ENCODE data around the gene ADAMTSL3.
"Not testable (repeated sequence)": the region's sequence is repeated elsewhere in the genome, so short reads cannot be mapped to it uniquely, and the experiment has no call there.

The ADAMTSL3 gene

DNA sequence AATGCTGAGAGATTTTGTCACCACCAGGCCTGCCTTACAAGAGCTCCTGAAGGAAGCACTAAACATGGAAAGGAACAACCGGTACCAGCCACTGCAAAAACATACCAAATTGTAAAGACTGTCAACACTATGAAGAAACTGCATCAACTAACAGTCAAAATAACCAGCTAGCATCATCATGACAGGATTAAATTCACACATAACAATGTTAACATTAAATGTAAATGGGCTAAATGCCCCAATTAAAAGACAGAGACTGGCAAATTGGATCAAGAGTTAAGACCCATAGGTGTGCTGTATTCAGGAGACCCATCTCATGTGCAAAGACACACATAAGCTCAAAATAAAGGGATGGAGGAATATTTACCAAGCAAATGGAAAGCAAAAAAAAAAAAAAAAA lies 311.0 kb downstream of the ADAMTSL3 start:
- DNase-seq (ENCODE audit: low read depth in 2 of 2): not testable (repeated sequence)

DNA sequence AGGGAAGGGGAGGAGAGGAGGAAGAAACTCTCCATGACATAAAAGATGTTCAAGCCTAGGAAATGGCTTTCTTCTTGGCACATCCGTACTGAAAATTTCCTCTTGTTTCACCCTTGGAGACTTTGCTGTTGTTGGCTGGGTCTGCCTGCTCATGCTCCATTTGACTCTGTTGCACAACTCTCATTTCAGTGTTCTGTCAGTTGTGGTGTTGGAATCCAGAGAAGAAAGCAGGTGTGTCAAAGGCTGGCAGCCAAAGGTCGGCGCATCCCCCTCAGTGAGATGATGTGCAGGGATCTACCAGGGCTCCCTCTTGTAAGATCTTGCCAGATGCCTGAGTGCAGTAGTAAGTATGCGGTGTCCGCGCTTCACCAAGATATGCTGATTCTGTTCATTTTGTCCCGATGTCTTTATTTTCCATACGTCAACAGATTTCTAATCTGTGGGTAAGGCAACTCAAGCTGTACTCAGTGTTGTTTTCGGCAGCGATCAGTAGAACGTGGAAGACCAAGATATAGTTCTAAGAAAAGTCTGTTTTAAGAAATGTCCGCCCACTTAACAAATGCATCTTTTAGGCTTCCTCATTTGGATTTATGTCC lies 316.5 kb downstream of the ADAMTSL3 start:
- DNase-seq (ENCODE audit: low read depth in 2 of 2): no peak

DNA sequence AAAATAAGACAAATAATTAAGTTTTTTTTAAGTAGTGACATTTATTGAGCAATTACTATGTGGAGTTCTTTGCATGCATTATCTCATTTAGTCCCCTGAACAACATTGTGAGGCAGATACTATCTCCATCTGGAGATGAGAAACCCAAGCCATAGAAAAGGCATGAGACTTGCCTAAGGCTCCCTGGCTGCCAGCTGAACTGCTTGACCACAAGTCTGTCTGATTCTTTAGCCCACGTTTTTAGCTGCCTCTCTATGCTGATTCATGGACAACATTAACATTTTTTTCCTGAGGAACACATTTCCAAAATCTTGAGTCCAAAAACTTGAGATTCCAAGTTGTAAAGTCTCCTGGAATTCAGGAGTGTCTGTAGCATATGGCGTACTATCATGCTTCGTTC lies 318.1 kb downstream of the ADAMTSL3 start:
- DNase-seq (ENCODE audit: low read depth in 2 of 2): no peak

DNA sequence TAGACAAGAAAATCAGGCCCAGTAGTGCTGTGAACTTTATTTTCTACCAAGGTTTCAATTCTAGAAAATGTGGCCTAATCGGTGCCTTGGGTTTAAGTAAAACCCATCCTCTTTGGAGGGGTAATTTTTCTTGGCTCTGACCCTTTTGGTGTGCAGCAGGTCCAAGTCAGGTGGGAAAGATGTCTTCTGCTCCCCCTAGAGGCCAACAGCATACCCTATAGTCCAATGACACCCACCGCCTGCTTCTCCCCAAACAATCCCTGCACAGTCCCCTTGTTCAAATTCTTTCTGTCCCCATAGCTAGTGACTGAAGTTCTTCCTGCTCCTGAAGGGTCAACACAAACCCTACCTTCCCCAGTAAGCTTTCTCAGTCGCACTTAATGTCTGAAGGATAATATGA lies 319.9 kb downstream of the ADAMTSL3 start:
- DNase-seq (ENCODE audit: low read depth in 2 of 2): no peak

DNA sequence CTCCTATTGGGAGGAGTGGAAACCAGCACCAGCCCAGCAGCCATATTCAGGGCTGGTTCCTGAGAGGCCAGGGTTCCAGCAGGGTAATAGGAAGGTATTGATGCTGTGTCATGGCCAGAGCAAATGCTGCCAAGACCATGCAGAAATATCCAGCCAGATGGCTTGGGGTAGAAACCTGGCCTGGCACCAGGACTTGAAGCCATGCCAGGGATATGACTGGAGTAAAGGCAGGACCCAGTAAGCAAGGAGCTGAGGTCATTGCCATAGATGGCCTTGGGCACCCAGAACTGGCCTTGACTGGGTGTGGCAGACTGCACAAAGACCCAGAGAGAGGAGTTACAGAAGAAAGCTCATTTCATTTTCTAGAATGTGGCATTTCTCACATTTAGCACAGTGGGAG lies 324.1 kb downstream of the ADAMTSL3 start:
- DNase-seq (ENCODE audit: low read depth in 2 of 2): no peak

DNA sequence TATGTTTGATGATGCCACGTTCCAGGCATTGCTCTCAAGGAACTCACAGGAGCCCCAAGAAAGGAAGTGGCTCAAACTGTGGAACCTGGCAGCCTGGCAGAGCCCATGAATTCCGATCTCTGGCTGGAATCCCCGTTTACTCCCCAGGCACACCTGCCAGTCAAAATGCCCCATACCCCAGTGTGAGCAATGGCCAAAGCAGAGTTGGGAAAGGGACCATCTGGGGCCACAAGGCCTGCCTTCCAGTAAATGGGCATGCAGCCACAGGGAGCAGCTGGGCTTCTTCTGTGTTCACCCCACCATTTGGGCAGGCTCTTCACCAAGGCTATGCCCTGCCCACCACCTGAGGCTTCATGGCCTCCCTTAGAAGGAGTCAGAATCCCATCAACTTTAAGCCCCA lies 324.7 kb downstream of the ADAMTSL3 start:
- no peak for DNase-seq (ENCODE audit: low read depth in 2 of 2)

DNA sequence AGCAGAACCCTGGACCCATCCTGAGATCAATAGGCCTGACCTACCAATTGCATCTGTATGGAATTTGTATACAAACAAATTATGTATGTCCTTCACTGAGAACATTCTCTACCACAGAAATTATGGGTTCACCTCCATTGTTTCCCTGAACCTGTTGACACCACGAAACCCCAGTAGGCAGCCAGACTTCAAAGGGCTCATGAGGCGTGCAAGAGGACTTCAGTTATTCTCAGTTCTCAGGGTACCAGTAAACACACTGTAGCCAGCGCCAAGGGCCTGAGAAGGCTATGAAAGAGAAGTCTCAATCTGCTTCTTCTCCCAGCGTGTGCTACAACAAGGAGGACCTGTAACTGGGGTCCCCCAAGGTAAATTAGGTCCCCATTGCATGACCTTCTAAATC lies 326.7 kb downstream of the ADAMTSL3 start:
- no peak for DNase-seq (ENCODE audit: low read depth in 2 of 2)

DNA sequence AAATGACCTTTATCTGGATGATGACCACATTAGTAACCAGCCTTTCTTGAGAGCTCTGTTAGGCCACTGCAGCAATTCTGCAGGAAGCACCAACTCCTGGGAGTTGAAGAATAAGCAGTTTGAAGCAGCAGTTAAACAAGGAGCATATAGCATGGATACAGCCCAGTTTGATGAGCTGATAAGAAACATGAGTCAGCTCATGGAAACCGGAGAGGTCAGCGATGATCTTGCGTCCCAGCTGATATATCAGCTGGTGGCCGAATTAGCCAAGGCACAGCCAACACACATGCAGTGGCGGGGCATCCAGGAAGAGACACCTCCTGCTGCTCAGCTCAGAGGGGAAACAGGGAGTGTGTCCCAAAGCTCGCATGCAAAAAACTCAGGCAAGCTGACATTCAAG lies 328.8 kb downstream of the ADAMTSL3 start:
- no peak for DNase-seq (ENCODE audit: low read depth in 2 of 2)

DNA sequence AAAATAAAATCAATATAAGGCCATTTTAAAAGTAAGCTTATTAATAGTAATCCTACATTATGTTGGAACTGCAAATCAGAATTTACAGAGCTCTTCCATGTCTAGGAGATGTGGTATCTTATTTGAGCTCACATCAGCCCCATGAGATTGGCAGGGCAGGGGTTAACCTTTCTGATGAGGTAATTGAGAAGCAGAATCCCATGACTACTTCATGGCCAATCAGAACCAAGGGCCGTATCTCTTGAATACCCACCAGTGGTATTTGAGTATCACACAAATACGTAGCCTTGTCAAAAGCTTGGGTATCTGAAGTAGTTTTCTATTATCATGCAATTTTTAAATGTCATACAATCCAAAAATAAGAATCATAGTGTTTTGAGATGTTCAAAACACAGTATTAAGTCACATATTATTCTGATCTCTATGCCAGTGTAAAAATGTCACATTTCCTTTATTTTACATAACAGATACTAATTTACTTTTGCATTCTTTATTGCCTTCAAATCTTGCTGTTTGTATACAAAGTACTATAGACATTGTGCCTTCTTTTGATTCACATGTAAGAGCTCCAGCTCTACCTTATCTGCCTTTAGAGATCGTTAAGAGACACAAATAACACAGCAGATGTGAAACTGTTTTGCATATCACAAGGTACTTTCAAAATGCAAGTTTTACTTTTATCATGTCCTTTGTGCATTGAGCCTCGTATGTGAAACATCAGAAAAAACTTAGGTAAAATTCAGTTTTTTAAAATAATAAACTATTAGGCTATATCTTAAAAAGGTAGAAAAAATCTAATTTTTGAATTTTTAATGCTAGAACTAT lies 329.9 kb downstream of the ADAMTSL3 start:
- DNase-seq (ENCODE audit: low read depth in 2 of 2): no peak

DNA sequence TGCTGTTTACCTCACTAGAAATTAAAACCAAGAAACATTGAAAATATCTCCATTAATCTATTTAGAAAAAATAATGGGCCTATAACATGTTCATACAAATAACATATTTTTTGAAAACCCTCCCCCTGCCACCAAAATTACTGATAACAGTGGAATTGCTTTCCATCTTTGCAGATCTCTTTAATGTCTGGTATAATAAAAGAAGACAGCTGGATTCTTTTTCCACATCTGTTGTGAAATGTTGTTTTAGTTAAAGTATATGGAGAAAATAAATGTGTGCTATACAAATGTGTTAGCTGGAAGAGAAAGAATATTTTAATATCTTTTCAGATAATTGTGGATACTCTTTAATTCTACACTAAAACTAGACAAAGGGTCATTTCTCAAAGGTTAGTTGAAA lies 330.7 kb downstream of the ADAMTSL3 start:
- no peak for DNase-seq (ENCODE audit: low read depth in 2 of 2)

DNA sequence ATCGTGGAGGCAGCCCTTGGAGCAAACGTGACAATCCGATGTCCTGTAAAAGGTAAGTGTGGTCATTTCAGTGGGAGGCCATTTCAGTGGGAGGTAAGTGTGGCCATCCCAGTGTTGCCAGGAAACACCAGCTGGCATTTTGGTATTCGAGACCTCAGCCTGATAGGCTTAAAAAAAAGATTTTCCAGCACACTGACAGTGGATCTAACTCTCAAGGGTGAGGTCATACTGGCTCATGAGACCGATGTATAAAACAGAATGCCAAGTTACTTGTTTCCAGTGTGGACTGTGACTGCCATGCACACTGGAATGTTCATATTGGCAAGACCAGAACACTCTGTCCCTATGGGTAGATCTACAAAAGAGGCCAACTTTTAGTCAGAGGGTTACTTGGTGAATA lies 337.2 kb downstream of the ADAMTSL3 start:
- DNase-seq (ENCODE audit: low read depth in 2 of 2): no peak

DNA sequence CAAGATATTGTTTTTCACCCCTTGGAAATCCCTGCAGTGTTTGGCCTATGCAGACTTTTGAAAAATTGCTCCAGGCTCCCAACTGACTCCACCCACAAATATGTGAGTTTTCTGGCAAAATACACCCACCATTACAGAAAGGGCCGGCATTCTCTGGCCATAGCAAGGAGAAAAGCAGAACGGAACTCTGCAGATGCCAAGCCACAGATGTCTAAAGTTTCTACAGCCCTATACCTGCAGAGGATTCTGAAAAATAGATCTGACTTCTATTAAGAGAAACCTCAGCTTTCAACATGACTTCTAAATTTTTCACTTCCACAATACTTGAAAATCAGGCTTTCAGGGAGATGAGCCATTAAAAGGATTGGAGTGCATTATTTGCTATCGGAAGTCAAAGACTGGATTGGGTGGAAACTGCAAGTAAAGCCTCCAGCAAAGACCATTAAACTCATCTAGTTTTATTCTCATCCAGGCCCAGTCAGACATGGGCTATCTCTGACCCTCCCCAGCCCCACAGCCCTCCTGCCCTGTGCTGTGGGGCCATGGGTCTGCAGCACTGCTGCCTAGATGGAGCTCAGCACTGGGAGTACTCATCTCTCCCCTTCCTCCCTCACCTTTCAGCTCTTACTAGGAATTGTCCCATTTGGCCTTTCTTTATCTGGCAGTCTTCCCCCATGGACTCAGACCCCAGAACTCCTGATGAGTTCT lies 338.6 kb downstream of the ADAMTSL3 start:
- DNase-seq (ENCODE audit: low read depth in 2 of 2): no peak

DNA sequence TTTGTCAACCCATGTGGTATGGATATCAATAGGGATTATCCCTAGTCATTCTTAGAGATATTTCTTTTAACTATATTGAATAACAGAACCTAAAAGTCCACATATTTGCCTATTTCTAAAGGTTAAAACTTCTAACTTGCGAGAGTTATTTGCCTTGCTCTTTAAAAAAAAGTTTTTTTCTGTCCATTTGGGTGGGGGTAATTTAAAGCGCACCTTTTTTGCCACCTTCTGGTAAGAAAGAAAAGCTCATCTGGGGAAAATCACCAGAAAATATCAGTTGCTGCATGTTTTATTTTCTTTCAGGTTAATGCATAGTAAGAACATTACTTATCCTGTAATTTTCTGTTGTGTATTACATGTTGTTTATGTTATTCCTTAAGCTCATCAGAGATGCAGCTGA lies 339.7 kb downstream of the ADAMTSL3 start:
- DNase-seq (ENCODE audit: low read depth in 2 of 2): no peak

DNA sequence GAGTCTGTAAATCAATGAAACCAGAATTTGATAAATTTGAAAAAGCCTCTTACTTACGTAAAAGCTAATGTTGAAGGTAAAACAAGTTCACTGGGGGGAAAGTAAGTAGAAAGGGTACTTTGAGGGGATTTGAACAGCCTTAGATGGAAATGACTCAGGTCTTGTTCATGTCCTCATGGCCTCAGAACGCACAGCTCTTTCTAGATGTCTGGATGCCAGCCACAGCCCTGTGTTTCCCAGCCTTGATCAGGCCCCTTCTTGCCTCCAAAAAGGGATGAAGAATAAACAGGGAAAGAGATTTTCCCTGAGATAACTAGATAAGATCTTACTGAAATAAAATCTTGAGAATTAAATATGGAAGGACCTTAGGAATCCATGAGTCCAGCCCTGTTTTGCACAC lies 344.6 kb downstream of the ADAMTSL3 start:
- DNase-seq (ENCODE audit: low read depth in 2 of 2): peak in 1 of 2 experiments; percentile 7

DNA sequence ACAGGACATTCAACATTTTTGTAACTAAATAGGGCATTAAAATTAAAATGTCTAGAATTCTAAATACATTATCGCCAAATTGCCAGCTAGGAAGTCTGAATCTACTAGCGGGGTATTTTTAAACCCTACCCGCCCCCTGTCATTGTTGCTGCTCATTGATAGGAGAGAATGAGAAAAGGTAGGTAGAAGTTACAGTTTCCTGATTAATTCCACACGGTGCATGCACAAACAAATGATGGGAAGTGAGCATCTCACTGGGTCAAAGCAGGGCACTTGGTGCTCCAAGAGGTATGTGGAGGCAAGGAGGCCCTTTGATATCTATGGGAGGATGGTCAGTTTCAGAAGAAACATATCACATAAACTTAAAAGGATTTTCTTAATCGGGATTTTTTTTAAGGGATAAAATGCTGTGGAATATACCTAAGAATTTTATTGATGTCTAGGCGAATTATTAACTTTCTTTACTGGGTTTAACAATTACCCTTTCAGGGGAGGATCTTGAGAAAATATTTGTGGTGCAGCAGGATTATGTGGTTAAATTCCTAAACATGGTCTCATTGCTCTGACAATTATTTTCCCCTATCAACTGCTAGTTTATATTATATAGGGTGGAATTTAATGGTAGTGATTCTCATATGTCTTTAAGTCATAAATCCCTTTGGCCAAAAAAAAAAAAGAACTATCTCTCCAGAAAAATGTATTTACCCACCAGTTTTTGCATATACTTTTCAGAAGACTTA lies 345.6 kb downstream of the ADAMTSL3 start:
- DNase-seq (ENCODE audit: low read depth in 2 of 2): peak; percentile 62 to 70

DNA sequence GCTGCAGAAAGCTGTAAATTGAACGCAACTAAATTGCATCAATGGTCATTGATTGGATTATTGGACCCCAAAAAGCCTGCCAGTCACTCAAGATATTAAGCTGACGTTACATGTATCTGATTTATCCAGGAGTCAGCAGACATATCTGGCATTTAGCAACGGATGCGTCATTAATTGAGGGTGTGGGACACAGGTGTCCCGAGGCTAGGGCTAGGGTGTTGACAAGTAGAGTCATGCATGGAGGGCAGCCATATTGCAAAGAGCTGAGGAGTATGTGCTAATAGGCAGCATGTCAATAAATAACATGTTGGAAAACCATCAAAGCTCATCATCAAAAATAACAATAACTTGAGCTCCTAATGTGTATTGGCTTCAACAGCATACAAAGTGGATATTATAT lies 347.1 kb downstream of the ADAMTSL3 start:
- no peak for DNase-seq (ENCODE audit: low read depth in 2 of 2)

DNA sequence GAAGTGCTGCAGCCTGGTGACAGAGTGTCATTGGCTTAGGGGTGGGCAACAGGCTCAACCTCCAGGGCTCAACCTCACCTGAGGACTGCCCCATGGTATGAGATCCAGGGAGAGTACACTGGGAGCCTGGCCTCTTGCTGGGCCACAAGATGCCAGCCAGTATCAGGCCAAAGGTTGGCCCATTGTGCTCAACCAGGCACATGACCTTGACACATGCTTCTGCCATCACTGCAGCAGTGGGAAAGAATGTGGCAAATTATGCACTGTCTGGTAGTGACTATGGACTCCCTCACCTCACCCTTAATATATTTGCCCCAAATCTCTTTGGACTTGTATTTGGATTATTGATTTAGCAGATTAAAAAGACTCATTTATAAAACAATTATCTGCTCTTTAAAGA lies 347.7 kb downstream of the ADAMTSL3 start:
- DNase-seq (ENCODE audit: low read depth in 2 of 2): no peak

DNA sequence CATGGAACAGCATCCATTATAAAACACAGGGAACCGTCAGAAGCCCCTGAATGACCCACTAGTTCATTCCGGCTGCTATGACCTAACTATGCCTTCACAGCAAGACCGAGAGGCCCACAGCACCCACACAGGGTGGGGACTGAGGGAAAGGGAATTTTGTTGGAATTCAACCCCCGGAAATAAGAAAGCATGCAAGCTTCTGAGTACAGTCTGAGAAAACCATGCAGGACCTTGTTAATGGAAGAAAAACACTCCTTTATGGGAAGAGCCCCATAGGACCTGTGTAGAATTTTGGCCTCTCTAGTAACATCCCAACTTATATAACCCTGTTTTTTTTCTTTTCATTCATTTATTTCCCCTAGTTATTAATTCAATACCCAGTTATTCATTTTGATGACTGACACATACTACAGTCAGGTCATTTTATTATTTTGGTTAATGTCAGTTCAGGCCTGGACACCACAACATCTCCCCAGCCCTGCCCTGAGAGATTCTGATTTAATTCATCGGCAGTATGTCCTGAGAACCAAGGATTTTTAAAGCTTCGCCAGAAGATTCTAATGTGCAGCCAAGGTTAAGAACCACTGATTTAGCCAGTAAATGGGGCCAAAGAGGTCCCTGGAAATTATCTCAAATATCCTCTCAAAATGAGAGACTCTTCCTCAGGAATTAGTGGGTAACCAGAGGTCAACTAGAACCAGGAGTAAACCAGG lies 350.0 kb downstream of the ADAMTSL3 start:
- DNase-seq (ENCODE audit: low read depth in 2 of 2): no peak

DNA sequence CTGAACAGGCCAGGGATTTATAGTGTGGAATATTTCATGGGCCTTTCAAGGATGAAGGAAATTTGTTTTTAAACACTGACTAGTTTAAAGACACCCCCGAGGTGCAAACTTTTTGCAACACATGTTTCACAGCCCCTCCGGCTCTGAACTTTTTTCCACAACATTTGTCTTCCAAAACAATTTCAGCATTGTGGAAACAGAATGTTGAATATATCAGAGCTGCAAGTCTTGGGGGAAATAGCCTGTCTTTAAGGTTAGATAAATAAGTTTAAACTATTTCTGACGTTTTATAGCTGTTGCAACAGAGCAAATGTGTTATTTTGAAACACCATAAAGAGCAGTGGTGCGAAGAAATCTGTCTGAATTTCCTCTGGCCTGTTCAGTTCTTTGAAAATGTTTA lies 352.5 kb downstream of the ADAMTSL3 start:
- no peak for DNase-seq (ENCODE audit: low read depth in 2 of 2)

DNA sequence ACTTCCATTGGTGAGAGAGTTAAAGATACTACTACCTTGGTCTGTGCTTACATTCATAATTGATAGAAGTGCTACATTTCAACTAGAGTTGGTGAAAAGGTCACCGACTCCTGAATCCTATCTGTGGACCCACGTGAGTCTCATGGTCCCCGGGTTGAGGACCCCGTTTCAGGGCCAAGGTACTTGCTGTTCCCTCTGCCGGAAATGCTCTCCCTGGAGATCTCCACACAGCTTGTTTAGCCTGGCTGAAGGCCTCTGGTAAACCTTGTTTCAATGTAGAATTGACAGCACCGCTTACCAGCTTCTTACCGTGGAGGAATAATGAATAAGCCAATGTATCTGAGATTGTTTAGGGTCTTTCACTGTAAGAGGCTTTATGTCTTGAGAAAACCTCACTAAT lies 355.7 kb downstream of the ADAMTSL3 start:
- DNase-seq (ENCODE audit: low read depth in 2 of 2): no peak

DNA sequence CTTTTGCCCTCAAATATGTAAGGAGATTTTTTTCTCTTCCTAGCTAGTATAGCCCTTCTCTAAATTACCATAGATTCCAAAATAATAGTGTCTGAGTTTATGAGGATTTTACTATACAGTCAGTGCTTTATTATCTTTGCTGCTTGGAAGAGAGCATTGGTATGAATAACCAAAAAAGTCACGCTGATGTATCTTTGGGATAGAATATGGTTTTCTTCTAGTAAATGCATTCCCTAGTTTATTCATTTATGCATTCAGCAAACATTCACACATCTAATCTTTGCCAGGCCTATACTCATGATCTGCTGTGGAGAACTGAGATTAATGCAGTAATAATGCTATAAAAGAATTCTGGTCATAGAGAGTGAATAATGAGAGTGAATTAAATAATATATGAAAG lies 356.3 kb downstream of the ADAMTSL3 start:
- DNase-seq (ENCODE audit: low read depth in 2 of 2): no peak

DNA sequence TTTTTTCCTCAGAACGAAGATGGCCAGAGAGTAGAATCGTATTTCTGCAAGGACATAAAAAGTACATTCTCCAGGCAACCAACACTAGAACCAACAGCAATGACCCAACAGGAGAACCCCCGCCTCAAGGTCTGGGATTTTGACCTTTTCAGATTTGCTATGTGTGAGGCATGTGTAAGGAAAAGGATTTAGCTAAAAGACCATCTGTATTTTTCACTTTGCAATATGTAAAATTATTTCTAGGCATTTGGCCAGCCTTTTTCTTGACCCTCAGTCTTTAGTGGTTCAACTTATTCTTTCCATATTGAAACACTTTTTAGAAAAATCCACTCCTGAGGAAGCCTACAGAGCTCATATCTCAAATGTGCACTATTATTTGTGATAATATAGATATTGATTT lies 362.4 kb downstream of the ADAMTSL3 start:
- no peak for DNase-seq (ENCODE audit: low read depth in 2 of 2)
